ENCODE measurements around the gene WDR87.

DNA sequence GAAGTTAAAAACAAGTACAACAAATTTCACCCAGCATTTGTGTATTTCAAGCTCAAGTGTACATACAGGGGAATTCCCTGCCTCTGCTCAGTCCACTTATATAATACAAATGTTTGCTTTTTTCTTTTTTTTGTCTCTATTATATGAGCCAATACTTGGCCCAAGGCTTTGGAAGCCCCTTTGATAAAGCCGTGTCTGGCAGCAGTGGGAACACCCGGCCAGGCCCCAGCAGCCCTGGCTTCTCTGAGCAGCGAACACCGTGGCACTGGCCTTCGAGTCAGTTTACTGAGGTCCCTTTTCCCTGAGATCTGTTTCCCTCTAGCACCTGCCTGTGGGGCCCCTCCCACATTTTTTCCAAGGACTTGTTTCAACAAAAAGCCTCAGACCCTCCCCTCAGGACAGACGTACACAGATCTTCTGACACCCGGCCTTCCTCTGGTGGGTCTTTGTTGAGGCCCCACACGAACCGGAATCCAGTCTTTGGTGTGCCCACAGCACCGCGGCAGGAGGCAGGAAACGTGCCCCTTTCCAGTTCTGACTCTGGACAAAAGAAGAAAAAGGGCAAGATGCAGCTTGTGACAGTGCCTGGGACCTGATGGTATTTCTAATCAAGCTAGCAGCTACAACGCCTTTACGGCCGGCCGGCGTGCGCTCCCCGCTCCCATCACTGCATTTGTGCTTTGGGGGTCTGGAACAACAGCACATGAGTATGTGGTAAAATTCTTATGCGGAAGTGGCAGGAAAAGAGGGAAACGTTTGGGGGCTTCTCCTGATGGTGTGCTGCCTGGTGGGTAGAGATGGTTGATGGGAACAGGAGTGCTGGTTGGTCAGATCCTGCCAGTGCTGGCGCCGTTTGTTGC lies 14.4 kb upstream of the WDR87 start:
- TF ChIP-seq CTCF (conservative IDR thresholded peaks at IDR 0.05), result no peak
- TF ChIP-seq EZH2 (IDR thresholded peaks at IDR 0.05; ENCODE audit: low read depth), result no peak

Measured in PC-9 (cell line).